Liver (tissue), 3 donors: ENCODE results near the gene SLC38A5.

ENCODE experiments used
- EGR1 ChIP-seq, 2 donors: IDR thresholded peaks; 2 replicates each; pipeline ENCODE4 v1.6.1; 2016 to 2018; ENCODE audit warnings: antibody characterized with exemption in 2 of 2, low read depth in 2 of 2
- FOXA1 ChIP-seq: IDR thresholded peaks from 2 replicates; pipeline ENCODE4 v1.6.1; 2016; ENCODE audit warnings: antibody characterized with exemption
- JUND ChIP-seq, 2 donors: IDR thresholded peaks; 2 replicates each; pipeline ENCODE4 v1.6.1; 2016; ENCODE audit warnings: antibody characterized with exemption in 2 of 2
- RAD21 ChIP-seq, 2 donors: IDR thresholded peaks; 2 replicates each; pipeline ENCODE4 v1.6.1; 2016; ENCODE audit warnings: antibody characterized with exemption in 2 of 2, mild to moderate bottlenecking in 2 of 2
- REST ChIP-seq: IDR thresholded peaks from 2 replicates; pipeline ENCODE4 v1.6.1; 2016; ENCODE audit warnings: antibody characterized with exemption, mild to moderate bottlenecking
- RXRA ChIP-seq, 2 donors: IDR thresholded peaks; 2 replicates each; pipeline ENCODE4 v1.6.1; 2017 to 2018; ENCODE audit warnings: antibody characterized with exemption in 2 of 2, mild to moderate bottlenecking in 1 of 2
- SP1 ChIP-seq: IDR thresholded peaks from 2 replicates; pipeline ENCODE4 v1.6.1; 2018; ENCODE audit warnings: antibody characterized with exemption, mild to moderate bottlenecking
- TAF1 ChIP-seq: conservative IDR thresholded peaks from 2 replicates; pipeline ENCODE4 v1.6.1; 2016; ENCODE audit warnings: antibody characterized with exemption, mild to moderate bottlenecking
- YY1 ChIP-seq: IDR thresholded peaks from 2 replicates; pipeline ENCODE4 v1.6.1; 2016; ENCODE audit warnings: antibody characterized with exemption, mild to moderate bottlenecking
- TF ChIP-seq, protein P1 (sequence below): fragments of 150-350 bp; IDR thresholded peaks from 2 replicates; pipeline ENCODE4 v1.5.1; 2017; ENCODE audit warnings: improper control_type of control experiment, low read depth, low read length; ENCODE audit not compliant: missing input control
- TF ChIP-seq, protein P2 (sequence below): IDR thresholded peaks from 2 replicates; pipeline ENCODE4 v1.6.1; 2016; ENCODE audit warnings: antibody characterized with exemption
- donor health status: healthy.
- donor health status: healthy.

DNA sequence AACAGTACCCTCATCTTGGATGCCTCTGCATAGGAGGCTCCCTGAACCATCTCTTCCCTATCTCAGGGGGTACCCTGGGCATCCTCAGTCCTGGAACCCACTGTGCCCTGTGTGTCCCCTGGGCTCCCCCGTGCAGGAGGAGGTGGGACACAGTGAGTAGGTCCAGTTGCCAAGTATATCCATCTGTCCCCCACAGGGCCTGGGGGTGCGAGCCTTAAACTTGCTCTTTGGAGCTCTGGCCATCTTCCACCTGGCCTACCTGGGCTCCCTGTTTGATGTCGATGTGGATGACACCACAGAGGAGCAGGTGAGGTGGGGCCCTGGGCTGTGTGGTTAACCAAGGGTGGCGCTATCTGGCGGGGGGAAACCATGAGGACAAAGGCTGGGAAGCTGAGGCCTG lies 46.9 kb upstream of the SLC38A5 start:
- TF ChIP-seq, protein P1, sequence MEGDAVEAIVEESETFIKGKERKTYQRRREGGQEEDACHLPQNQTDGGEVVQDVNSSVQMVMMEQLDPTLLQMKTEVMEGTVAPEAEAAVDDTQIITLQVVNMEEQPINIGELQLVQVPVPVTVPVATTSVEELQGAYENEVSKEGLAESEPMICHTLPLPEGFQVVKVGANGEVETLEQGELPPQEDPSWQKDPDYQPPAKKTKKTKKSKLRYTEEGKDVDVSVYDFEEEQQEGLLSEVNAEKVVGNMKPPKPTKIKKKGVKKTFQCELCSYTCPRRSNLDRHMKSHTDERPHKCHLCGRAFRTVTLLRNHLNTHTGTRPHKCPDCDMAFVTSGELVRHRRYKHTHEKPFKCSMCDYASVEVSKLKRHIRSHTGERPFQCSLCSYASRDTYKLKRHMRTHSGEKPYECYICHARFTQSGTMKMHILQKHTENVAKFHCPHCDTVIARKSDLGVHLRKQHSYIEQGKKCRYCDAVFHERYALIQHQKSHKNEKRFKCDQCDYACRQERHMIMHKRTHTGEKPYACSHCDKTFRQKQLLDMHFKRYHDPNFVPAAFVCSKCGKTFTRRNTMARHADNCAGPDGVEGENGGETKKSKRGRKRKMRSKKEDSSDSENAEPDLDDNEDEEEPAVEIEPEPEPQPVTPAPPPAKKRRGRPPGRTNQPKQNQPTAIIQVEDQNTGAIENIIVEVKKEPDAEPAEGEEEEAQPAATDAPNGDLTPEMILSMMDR = no peak
- TF ChIP-seq, protein P2, sequence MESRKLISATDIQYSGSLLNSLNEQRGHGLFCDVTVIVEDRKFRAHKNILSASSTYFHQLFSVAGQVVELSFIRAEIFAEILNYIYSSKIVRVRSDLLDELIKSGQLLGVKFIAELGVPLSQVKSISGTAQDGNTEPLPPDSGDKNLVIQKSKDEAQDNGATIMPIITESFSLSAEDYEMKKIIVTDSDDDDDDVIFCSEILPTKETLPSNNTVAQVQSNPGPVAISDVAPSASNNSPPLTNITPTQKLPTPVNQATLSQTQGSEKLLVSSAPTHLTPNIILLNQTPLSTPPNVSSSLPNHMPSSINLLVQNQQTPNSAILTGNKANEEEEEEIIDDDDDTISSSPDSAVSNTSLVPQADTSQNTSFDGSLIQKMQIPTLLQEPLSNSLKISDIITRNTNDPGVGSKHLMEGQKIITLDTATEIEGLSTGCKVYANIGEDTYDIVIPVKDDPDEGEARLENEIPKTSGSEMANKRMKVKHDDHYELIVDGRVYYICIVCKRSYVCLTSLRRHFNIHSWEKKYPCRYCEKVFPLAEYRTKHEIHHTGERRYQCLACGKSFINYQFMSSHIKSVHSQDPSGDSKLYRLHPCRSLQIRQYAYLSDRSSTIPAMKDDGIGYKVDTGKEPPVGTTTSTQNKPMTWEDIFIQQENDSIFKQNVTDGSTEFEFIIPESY = no peak
- TF ChIP-seq EGR1 (IDR thresholded peaks at IDR 0.05; ENCODE audit: low read depth in 2 of 2) (no peak), REST (no peak), JUND (IDR thresholded peaks at IDR 0.05) (no peak), RXRA (IDR thresholded peaks at IDR 0.05) (no peak), SP1 (no peak), TAF1 (no peak), YY1 (no peak), FOXA1 (no peak), RAD21 (IDR thresholded peaks at IDR 0.05) (no peak)
